Loucy (cell line): ENCODE measurements around the gene SPSB4.
A peak's percentile ranks its signal among the peaks of the same experiment; 100 is the strongest.

Source experiments
- H2AFZ ChIP-seq: fragments of 200-600 bp; sonication (generic); 2 replicates; pipeline ENCODE4 v1.6.0; 2016; ENCODE audit warnings: antibody characterized with exemption, mild to moderate bottlenecking, low read length, moderate library complexity
- H3F3A ChIP-seq: fragments of 200-600 bp; 2 replicates; pipeline ENCODE4 v1.6.0; 2016; ENCODE audit warnings: antibody characterized with exemption, low read depth, mild to moderate bottlenecking
- H3K27me3 ChIP-seq: fragments of 200-600 bp; sonication (generic); 2 replicates; pipeline ENCODE4 v1.6.1; 2014; ENCODE audit warnings: low read length, mild to moderate bottlenecking; ENCODE audit not compliant: insufficient read depth, poor library complexity, severe bottlenecking
- H3K36me3 ChIP-seq: fragments of 200-600 bp; sonication (generic); 2 replicates; pipeline ENCODE4 v1.6.1; 2016; ENCODE audit warnings: low read length; ENCODE audit not compliant: insufficient read depth
- H3K4me1 ChIP-seq: fragments of 200-600 bp; sonication (generic); 2 replicates; pipeline ENCODE4 v1.5.1; 2014; ENCODE audit warnings: low read length, mild to moderate bottlenecking; ENCODE audit not compliant: insufficient read depth, poor library complexity, severe bottlenecking
- H3K4me2 ChIP-seq: fragments of 200-600 bp; sonication (generic); 2 replicates; pipeline ENCODE4 v1.6.0; 2014; ENCODE audit warnings: antibody characterized with exemption, low read length, low read depth, mild to moderate bottlenecking; ENCODE audit not compliant: poor library complexity, severe bottlenecking
- H3K4me3 ChIP-seq: fragments of 200-600 bp; sonication (generic); 2 replicates; pipeline ENCODE4 v1.5.1; 2014; ENCODE audit warnings: low read length, mild to moderate bottlenecking, mixed read lengths; ENCODE audit not compliant: poor library complexity, severe bottlenecking
- H3K79me2 ChIP-seq: fragments of 200-600 bp; sonication (generic); 2 replicates; pipeline ENCODE4 v1.6.1; 2014; ENCODE audit warnings: low read length; ENCODE audit not compliant: insufficient read depth
- H3K9ac ChIP-seq: fragments of 200-600 bp; sonication (generic); 2 replicates; pipeline ENCODE4 v1.6.0; 2014; ENCODE audit warnings: mild to moderate bottlenecking, low read depth, low read length, moderate library complexity; ENCODE audit not compliant: poor library complexity, severe bottlenecking
- H3K9me2 ChIP-seq: fragments of 200-600 bp; sonication (generic); replicated peaks from 2 replicates; pipeline ENCODE4 v1.6.1; 2016; ENCODE audit warnings: low read depth, low read length, mixed read lengths
- H3K9me3 ChIP-seq: fragments of 200-600 bp; sonication (generic); 2 replicates; pipeline ENCODE4 v1.6.1; 2014; ENCODE audit warnings: mild to moderate bottlenecking, antibody characterized with exemption, low read length, low read depth; ENCODE audit not compliant: insufficient read depth
- H4K20me1 ChIP-seq: fragments of 200-600 bp; sonication (generic); 2 replicates; pipeline ENCODE4 v1.6.0; 2014; ENCODE audit warnings: antibody characterized with exemption, low read length, mild to moderate bottlenecking; ENCODE audit not compliant: insufficient read depth, poor library complexity, severe bottlenecking
- EZH2phosphoT487 ChIP-seq: fragments of 200-600 bp; IDR thresholded peaks from 2 replicates; pipeline ENCODE4 v1.6.1; 2018; ENCODE audit warnings: antibody characterized with exemption, mild to moderate bottlenecking, moderate library complexity, borderline replicate concordance
- TF ChIP-seq, protein P1 (sequence below): fragments of 200-600 bp; sonication (generic); conservative IDR thresholded peaks from 2 replicates; pipeline ENCODE4 v1.5.1; 2014; ENCODE audit warnings: mild to moderate bottlenecking, antibody characterized with exemption, low read length

Gene SPSB4

DNA sequence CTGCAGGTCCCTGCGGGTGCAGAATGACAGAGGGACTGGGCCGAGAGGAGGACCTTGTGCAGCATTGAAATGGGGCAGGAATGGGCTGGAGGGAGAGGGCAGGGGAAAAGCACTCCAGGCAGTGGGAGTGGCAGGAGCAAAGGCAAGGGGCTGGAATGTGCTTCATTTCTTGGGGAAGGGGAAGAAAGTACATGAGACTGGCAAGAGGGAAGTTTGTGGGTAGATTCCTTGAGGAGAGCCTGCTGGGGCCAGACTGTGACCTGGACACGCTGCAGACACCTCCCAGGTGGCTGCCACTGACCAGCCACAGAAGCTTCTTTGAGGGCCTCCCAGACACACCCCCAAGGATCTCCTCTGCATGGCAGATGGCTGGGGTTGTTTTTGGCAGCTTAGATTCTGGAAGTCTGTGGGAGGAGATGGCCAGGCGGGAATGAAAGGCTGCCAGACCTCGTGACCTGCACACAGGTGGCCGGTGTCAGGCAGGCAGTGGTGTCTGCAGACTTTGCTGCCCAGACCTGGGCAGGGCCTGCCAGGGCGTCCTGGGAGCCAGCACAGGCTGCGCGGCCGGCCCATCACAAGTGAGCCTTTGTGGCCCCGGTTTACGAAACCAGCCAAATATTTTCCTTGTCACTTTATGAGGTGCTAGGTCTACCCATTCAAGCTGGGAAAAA lies 53.1 kb downstream of the SPSB4 start:
- H2AFZ ChIP-seq: no peak overlapping the region
- H3K79me2 ChIP-seq: no peaks in the 10 kb centered on the region
- no peaks in the 10 kb centered on the region for H3K27me3 ChIP-seq
- H3K4me3 ChIP-seq: no peak overlapping the region
- H3K9me3 ChIP-seq: no peaks in the 10 kb centered on the region
- TF ChIP-seq, protein P1, sequence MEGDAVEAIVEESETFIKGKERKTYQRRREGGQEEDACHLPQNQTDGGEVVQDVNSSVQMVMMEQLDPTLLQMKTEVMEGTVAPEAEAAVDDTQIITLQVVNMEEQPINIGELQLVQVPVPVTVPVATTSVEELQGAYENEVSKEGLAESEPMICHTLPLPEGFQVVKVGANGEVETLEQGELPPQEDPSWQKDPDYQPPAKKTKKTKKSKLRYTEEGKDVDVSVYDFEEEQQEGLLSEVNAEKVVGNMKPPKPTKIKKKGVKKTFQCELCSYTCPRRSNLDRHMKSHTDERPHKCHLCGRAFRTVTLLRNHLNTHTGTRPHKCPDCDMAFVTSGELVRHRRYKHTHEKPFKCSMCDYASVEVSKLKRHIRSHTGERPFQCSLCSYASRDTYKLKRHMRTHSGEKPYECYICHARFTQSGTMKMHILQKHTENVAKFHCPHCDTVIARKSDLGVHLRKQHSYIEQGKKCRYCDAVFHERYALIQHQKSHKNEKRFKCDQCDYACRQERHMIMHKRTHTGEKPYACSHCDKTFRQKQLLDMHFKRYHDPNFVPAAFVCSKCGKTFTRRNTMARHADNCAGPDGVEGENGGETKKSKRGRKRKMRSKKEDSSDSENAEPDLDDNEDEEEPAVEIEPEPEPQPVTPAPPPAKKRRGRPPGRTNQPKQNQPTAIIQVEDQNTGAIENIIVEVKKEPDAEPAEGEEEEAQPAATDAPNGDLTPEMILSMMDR: no peak
- no peak for TF ChIP-seq EZH2phosphoT487
- H4K20me1 ChIP-seq: no peaks in the 10 kb centered on the region
- H3F3A ChIP-seq: no peaks in the 10 kb centered on the region
- H3K36me3 ChIP-seq: no peaks in the 10 kb centered on the region
- no peak overlapping the region for H3K9ac ChIP-seq
- H3K9me2 ChIP-seq: no peaks in the 10 kb centered on the region
- H3K4me2 ChIP-seq: no peak overlapping the region
- H3K4me1 ChIP-seq: peaks cover 3% of the 10 kb centered on the region

DNA sequence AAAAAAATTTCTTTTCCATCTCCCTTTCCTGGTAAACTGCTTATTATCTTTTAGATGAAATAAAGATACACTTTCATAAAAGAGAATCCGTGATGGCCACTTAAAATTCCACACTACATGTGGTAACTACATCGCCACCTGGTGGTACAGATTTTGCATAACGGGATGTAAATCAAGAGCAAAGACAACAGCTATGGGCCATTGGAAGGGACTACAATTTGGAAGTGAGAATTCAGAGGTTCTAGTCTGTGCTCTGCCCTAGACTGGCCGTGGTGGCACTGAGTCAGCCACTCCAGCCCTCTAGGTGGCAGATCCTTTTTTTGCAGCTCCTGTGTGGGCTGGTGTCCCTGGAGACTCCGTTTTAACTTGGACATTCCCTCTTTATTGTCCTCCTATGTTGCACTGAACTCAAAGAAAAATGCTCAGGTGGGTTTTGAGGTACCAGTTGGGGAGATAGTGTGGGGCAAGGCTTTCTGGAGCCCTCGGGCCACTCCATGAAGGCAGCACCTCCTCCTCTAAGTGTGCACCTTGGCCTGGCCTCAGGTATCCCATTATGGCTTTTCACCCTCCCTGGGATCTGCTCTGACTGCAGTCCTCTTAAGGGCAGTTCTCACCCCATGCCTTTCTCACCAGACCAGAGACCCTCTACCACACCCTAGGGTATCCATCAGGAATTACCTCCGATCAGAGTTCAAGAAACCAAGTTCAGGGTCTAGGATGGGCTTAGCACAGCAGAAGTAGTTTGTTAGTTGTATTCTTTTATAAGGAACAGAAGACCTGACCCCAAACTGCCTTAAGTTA lies 54.9 kb downstream of the SPSB4 start:
- no peaks in the 10 kb centered on the region for H3K79me2 ChIP-seq
- TF ChIP-seq, protein P1: peak; percentile 81
- no peak for TF ChIP-seq EZH2phosphoT487
- no peak overlapping the region for H3K4me3 ChIP-seq
- H3F3A ChIP-seq: no peaks in the 10 kb centered on the region
- H4K20me1 ChIP-seq: no peaks in the 10 kb centered on the region
- H3K4me2 ChIP-seq: no peak overlapping the region
- no peaks in the 10 kb centered on the region; the same call in 1 of the 2 replicates for H3K9me3 ChIP-seq
- no peaks in the 10 kb centered on the region for H3K36me3 ChIP-seq
- peaks cover 16% of the 10 kb centered on the region for H3K4me1 ChIP-seq
- no peak overlapping the region for H3K9ac ChIP-seq
- no peak overlapping the region for H2AFZ ChIP-seq
- H3K27me3 ChIP-seq: no peaks in the 10 kb centered on the region
- H3K9me2 ChIP-seq: no peaks in the 10 kb centered on the region

DNA sequence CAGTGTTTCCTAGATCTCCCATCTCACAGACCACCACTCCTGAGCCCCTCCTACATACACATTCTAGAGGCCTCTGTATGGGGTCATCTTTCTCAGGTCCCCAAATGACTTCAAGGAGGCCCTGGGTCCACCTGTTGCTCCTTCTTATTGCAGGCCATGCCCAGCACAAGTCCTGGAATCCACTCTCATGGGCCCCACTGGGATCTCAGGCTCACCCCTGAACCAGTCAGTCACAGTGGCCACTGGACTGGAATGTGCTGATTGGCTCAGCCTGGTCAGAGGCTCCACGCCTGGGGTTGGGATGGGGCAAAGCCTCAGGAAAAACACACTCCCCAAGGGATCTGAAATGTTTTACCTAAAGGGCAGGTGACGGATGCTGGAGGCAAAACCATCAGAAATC lies 55.7 kb downstream of the SPSB4 start:
- Histone ChIP-seq H4K20me1 (no peaks in the 10 kb centered on the region), H3K4me2 (no peak overlapping the region), H3K79me2 (no peaks in the 10 kb centered on the region), H3K36me3 (no peaks in the 10 kb centered on the region), H3K4me3 (no peak overlapping the region), H3F3A (no peaks in the 10 kb centered on the region), H3K9ac (no peak overlapping the region), H3K9me3 (no peaks in the 10 kb centered on the region; the same call in 1 of the 2 replicates), H3K9me2 (no peaks in the 10 kb centered on the region), H3K27me3 (no peaks in the 10 kb centered on the region), H2AFZ (no peak overlapping the region), H3K4me1 (peaks cover 22% of the 10 kb centered on the region)
- no peak for TF ChIP-seq EZH2phosphoT487
- TF ChIP-seq, protein P1: no peak
